22Rv1 (cell line): ENCODE data around the gene MISP3.
A peak's percentile ranks its signal among the peaks of the same experiment; 100 is the strongest.

Experiments
- ZFX ChIP-seq: fragments of 450-650 bp; IDR thresholded peaks from 2 replicates; pipeline ENCODE4 v1.6.1; 2017; ENCODE audit warnings: antibody characterized with exemption, borderline replicate concordance
- TF ChIP-seq, protein P1 (sequence below): fragments of 450-650 bp; IDR thresholded peaks from 2 replicates; pipeline ENCODE4 v1.5.1; 2017; ENCODE audit warnings: mild to moderate bottlenecking

DNA sequence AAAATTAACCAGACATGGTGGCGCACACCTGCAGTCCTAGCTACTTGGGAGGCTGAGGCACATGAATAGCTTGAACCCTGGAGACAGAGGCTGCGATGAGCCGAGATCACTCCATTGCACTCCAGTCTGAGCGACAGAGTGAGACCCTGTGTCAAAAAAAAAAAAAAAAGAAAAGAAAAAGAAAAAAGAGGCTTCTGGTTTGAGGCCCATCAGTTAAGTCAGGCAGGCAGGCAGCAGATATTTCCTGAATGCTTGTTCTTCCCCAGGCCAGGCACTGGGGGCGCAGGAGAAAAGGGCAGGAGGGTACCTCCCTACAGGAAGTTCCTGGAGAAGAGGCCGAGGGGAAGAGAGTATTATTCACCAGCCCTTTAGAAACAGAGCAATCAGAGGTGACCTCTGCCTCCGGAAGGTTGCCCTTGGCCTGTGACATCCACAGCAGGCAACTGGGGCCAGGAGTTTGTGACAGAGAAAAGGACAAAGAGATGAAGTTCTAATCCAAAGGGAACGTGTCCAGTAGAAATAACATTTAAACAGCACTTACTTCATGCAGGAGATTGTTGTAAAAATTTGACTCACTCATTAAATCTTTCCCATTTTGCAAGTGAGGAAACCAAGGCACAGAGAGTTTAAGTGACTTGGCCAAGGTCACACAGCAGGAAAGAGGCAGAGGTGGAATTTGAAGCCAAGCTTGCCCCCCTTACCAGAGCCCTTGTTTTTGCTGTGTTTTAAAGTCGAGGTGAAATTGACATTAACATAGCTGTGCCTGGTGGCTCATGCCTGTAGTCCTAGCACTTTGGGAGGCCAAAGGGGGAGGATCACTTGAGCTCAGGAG lies 49.0 kb upstream of the MISP3 start:
- TF ChIP-seq, protein P1, sequence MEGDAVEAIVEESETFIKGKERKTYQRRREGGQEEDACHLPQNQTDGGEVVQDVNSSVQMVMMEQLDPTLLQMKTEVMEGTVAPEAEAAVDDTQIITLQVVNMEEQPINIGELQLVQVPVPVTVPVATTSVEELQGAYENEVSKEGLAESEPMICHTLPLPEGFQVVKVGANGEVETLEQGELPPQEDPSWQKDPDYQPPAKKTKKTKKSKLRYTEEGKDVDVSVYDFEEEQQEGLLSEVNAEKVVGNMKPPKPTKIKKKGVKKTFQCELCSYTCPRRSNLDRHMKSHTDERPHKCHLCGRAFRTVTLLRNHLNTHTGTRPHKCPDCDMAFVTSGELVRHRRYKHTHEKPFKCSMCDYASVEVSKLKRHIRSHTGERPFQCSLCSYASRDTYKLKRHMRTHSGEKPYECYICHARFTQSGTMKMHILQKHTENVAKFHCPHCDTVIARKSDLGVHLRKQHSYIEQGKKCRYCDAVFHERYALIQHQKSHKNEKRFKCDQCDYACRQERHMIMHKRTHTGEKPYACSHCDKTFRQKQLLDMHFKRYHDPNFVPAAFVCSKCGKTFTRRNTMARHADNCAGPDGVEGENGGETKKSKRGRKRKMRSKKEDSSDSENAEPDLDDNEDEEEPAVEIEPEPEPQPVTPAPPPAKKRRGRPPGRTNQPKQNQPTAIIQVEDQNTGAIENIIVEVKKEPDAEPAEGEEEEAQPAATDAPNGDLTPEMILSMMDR = peak; percentile 40
- TF ChIP-seq ZFX = no peak
